HEK293 (cell line): ENCODE results near the gene PYY.

Experiments used
- CTCF ChIP-seq: fragments of 450-650 bp; formaldehyde crosslinking; IDR thresholded peaks from 2 replicates; pipeline ENCODE4 v1.5.1; 2016; ENCODE audit warnings: missing biosample characterization, missing genetic modification characterization
- GLI4 ChIP-seq: fragments of 450-650 bp; formaldehyde crosslinking; IDR thresholded peaks from 2 replicates; pipeline ENCODE4 v1.5.1; 2016; ENCODE audit warnings: missing biosample characterization, missing genetic modification characterization
- KLF8 ChIP-seq: fragments of 450-650 bp; formaldehyde crosslinking; IDR thresholded peaks from 2 replicates; pipeline ENCODE4 v1.5.1; 2016; ENCODE audit warnings: missing biosample characterization, missing genetic modification characterization
- REST ChIP-seq: fragments of 450-650 bp; formaldehyde crosslinking; IDR thresholded peaks from 2 replicates; pipeline ENCODE4 v1.5.1; 2016; ENCODE audit warnings: missing biosample characterization, missing genetic modification characterization
- YY1 ChIP-seq: fragments of 450-650 bp; formaldehyde crosslinking; IDR thresholded peaks from 2 replicates; pipeline ENCODE4 v1.5.1; 2018; ENCODE audit warnings: missing biosample characterization, missing genetic modification characterization
- ZBTB1 ChIP-seq: fragments of 450-650 bp; formaldehyde crosslinking; IDR thresholded peaks from 2 replicates; pipeline ENCODE4 v1.5.1; 2016; ENCODE audit warnings: missing biosample characterization, missing genetic modification characterization
- ZEB2 ChIP-seq: fragments of 450-650 bp; formaldehyde crosslinking; IDR thresholded peaks from 2 replicates; pipeline ENCODE4 v1.5.1; 2016; ENCODE audit warnings: missing biosample characterization, missing genetic modification characterization
- ZNF10 ChIP-seq: fragments of 450-650 bp; formaldehyde crosslinking; IDR thresholded peaks from 2 replicates; pipeline ENCODE4 v1.5.1; 2017; ENCODE audit warnings: missing biosample characterization, missing genetic modification characterization
- ZNF239 ChIP-seq: fragments of 450-650 bp; formaldehyde crosslinking; IDR thresholded peaks from 2 replicates; pipeline ENCODE4 v1.5.1; 2016; ENCODE audit warnings: missing biosample characterization, missing genetic modification characterization
- ZNF324 ChIP-seq: fragments of 450-650 bp; formaldehyde crosslinking; IDR thresholded peaks from 2 replicates; pipeline ENCODE4 v1.5.1; 2016; ENCODE audit warnings: missing biosample characterization, missing genetic modification characterization
- ZNF426 ChIP-seq: fragments of 450-650 bp; formaldehyde crosslinking; IDR thresholded peaks from 2 replicates; pipeline ENCODE4 v1.5.1; 2017; ENCODE audit warnings: missing biosample characterization, missing genetic modification characterization, mild to moderate bottlenecking, inconsistent platforms, moderate library complexity
- ZNF585B ChIP-seq: fragments of 450-650 bp; formaldehyde crosslinking; IDR thresholded peaks from 2 replicates; pipeline ENCODE4 v1.5.1; 2016; ENCODE audit warnings: missing biosample characterization, missing genetic modification characterization
- ZNF626 ChIP-seq: fragments of 450-650 bp; sonication (Bioruptor Pico); formaldehyde crosslinking; IDR thresholded peaks from 2 replicates; pipeline ENCODE4 v1.5.1; 2018; ENCODE audit warnings: missing biosample characterization, missing genetic modification characterization, inconsistent platforms
- TF ChIP-seq, protein P1 (sequence below): fragments of 450-650 bp; formaldehyde crosslinking; IDR thresholded peaks from 2 replicates; pipeline ENCODE4 v1.5.1; 2016; ENCODE audit warnings: missing biosample characterization, missing genetic modification characterization, low read depth

GRCh38 chr17:43982171-43982570, 28.4 kb upstream of the PYY start:
- TF ChIP-seq ZNF585B = no peak
- TF ChIP-seq YY1 (tag by site-specific recombination) = no peak
- no peak for TF ChIP-seq ZNF324 (tag by site-specific recombination)
- no peak for TF ChIP-seq CTCF
- TF ChIP-seq REST (tag by site-specific recombination) = no peak
- no peak for TF ChIP-seq ZNF239 (tag by site-specific recombination)
- no peak for TF ChIP-seq ZNF426 (tag by site-specific recombination)
- no peak for TF ChIP-seq ZNF10 (tag by site-specific recombination)
- TF ChIP-seq, protein P1, sequence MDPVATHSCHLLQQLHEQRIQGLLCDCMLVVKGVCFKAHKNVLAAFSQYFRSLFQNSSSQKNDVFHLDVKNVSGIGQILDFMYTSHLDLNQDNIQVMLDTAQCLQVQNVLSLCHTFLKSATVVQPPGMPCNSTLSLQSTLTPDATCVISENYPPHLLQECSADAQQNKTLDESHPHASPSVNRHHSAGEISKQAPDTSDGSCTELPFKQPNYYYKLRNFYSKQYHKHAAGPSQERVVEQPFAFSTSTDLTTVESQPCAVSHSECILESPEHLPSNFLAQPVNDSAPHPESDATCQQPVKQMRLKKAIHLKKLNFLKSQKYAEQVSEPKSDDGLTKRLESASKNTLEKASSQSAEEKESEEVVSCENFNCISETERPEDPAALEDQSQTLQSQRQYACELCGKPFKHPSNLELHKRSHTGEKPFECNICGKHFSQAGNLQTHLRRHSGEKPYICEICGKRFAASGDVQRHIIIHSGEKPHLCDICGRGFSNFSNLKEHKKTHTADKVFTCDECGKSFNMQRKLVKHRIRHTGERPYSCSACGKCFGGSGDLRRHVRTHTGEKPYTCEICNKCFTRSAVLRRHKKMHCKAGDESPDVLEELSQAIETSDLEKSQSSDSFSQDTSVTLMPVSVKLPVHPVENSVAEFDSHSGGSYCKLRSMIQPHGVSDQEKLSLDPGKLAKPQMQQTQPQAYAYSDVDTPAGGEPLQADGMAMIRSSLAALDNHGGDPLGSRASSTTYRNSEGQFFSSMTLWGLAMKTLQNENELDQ (tag by site-specific recombination) = no peak
- no peak for TF ChIP-seq KLF8 (tag by site-specific recombination)
- TF ChIP-seq ZEB2 (tag by site-specific recombination) = no peak
- no peak for TF ChIP-seq ZBTB1
- TF ChIP-seq ZNF626 = no peak
- TF ChIP-seq GLI4 (tag by site-specific recombination) = no peak
